Endodermal cell (in vitro differentiated cells): ENCODE measurements around the gene DNAJB13. TPM values are rescaled to one million over a fixed set of nuclear protein-coding genes. Genes with fewer than 3 reads are reported as not detected.
A peak's percentile ranks its signal among the peaks of the same experiment; 100 is the strongest.

Experiments
- DNase-seq: peaks from one replicate; pipeline ENCODE4 v3.0.0-alpha.2; 2017
- H3K27ac ChIP-seq: 2 replicates; pipeline ENCODE4 v1.5.1; 2013; ENCODE audit warnings: mild to moderate bottlenecking, low read depth, low read length, moderate library complexity
- H3K27me3 ChIP-seq: 2 replicates; pipeline ENCODE4 v1.6.1; 2013; ENCODE audit warnings: mild to moderate bottlenecking, low read length, moderate library complexity; ENCODE audit not compliant: insufficient read depth, control insufficient read depth, poor library complexity, severe bottlenecking
- H3K36me3 ChIP-seq: 2 replicates; pipeline ENCODE4 v1.7.0; 2013; ENCODE audit warnings: mild to moderate bottlenecking, low read length, moderate library complexity; ENCODE audit not compliant: control insufficient read depth, insufficient read depth
- H3K4me1 ChIP-seq: one replicate; pipeline ENCODE4 v1.7.0; 2013; ENCODE audit warnings: low read length; ENCODE audit not compliant: control insufficient read depth, insufficient read depth
- H3K4me3 ChIP-seq: 2 replicates; pipeline ENCODE4 v1.5.1; 2013; ENCODE audit warnings: mild to moderate bottlenecking, low read length, moderate library complexity
- H3K9ac ChIP-seq: 2 replicates; pipeline ENCODE4 v1.6.1; 2013; ENCODE audit warnings: mild to moderate bottlenecking, low read length, moderate library complexity; ENCODE audit not compliant: poor library complexity, severe bottlenecking; ENCODE audit errors: extremely low read depth
- H3K9me3 ChIP-seq: 2 replicates; pipeline ENCODE4 v1.6.1; 2013; ENCODE audit warnings: mild to moderate bottlenecking, low read length, moderate library complexity; ENCODE audit not compliant: control insufficient read depth
- H3K27ac Mint-ChIP-seq: 2 replicates; pipeline ENCODE4 v1.8.0; 2020; ENCODE audit warnings: mixed read lengths
- H3K27me3 Mint-ChIP-seq: 2 replicates; pipeline ENCODE4 v1.8.0; 2021; ENCODE audit warnings: mild to moderate bottlenecking, mixed read lengths; ENCODE audit not compliant: insufficient read depth
- H3K36me3 Mint-ChIP-seq: 2 replicates; pipeline ENCODE4 v1.8.0; 2020; ENCODE audit warnings: low read depth, mixed read lengths
- H3K4me1 Mint-ChIP-seq: 2 replicates; pipeline ENCODE4 v1.8.0; 2020; ENCODE audit warnings: mixed read lengths
- H3K4me3 Mint-ChIP-seq: 2 replicates; pipeline ENCODE4 v1.8.0; 2020; ENCODE audit warnings: mild to moderate bottlenecking, moderate library complexity, mixed read lengths
- H3K9me3 Mint-ChIP-seq: 2 replicates; pipeline ENCODE4 v1.8.0; 2020; ENCODE audit warnings: mild to moderate bottlenecking, mixed read lengths
- WGBS, 2 experiments: methylation state at CpG; one replicate each; pipeline versions ENCODE4 v1.1.5 to v1.1.7; 2013; ENCODE audit warnings: missing lambda C conversion rate in 2 of 2, mixed read lengths in 1 of 2; ENCODE audit not compliant: insufficient coverage in 1 of 2, insufficient read length in 1 of 2; 5-methylcytosine and 5-hydroxymethylcytosine counted together
- total RNA-seq, 2 donors: library from RNA; stranded (reverse); fragmentation: NEBNext Ultra II Directional in 1 of 2; extraction: Animal tissue kit (Norgen Biotek cat#: 25700) in 1 of 2; gene quantifications; 2 replicates in 1 of 2; 3 replicates in 1 of 2; pipeline ENCODE4 v1.2.1, GENCODE V29; 2021
- TF ChIP-seq, protein P1 (sequence below): fragments of 200-600 bp; sonication (generic); conservative IDR thresholded peaks from 2 replicates; pipeline ENCODE4 v1.5.0; 2021; ENCODE audit warnings: antibody characterized with exemption, mild to moderate bottlenecking

The DNAJB13 gene
- total RNA-seq, 2 donors from 2014 or later = 0.44 to 1.2 TPM

DNA sequence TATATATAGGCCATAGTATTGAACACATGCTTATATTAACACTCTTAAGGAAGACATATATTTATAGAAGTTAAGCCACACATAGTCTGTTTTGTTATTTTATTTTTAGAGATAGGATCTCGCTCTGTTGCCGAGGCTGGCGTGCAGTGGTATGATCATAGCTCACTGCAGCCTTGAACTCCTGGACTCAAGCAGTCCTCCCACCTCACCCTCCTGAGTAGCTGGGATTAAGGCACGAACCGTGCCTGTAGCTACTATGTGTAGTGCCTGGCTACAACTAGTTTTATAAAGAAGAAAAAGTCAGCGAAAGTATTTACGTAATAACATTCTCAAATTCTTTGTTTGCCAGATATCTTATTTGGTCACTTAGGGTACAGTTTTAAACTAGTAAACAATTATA is 37.4 kb downstream of the DNAJB13 start:
- no peaks in the 10 kb centered on the region for H3K36me3 ChIP-seq
- no peak for DNase-seq
- no peaks in the 10 kb centered on the region for H3K27me3 ChIP-seq
- no peaks in the 10 kb centered on the region for H3K4me1 ChIP-seq
- Mint-ChIP-seq H3K9me3 (no peaks in the 10 kb centered on the region), H3K4me1 (peaks cover 4% of the 10 kb centered on the region), H3K27me3 (peaks cover 5% of the 10 kb centered on the region), H3K27ac (no peak overlapping the region), H3K4me3 (no peak overlapping the region), H3K36me3 (no peaks in the 10 kb centered on the region)
- no peak overlapping the region for H3K9ac ChIP-seq
- H3K4me3 ChIP-seq = no peak overlapping the region
- H3K9me3 ChIP-seq = no peaks in the 10 kb centered on the region
- 91 to 100% methylated on average over 1 to 7 of the region's 7 CpGs for WGBS, 2 experiments
- TF ChIP-seq, protein P1, sequence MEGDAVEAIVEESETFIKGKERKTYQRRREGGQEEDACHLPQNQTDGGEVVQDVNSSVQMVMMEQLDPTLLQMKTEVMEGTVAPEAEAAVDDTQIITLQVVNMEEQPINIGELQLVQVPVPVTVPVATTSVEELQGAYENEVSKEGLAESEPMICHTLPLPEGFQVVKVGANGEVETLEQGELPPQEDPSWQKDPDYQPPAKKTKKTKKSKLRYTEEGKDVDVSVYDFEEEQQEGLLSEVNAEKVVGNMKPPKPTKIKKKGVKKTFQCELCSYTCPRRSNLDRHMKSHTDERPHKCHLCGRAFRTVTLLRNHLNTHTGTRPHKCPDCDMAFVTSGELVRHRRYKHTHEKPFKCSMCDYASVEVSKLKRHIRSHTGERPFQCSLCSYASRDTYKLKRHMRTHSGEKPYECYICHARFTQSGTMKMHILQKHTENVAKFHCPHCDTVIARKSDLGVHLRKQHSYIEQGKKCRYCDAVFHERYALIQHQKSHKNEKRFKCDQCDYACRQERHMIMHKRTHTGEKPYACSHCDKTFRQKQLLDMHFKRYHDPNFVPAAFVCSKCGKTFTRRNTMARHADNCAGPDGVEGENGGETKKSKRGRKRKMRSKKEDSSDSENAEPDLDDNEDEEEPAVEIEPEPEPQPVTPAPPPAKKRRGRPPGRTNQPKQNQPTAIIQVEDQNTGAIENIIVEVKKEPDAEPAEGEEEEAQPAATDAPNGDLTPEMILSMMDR = no peak
- H3K27ac ChIP-seq = no peak overlapping the region

GRCh38 chr11:73989156-73989555 is 38.3 kb downstream of the DNAJB13 start:
- TF ChIP-seq, protein P1 = peak; percentile 31
- Mint-ChIP-seq H3K9me3 (no peaks in the 10 kb centered on the region), H3K27me3 (peaks cover 2% of the 10 kb centered on the region), H3K4me3 (no peak overlapping the region), H3K4me1 (no peaks in the 10 kb centered on the region), H3K27ac (no peak overlapping the region), H3K36me3 (no peaks in the 10 kb centered on the region)
- no peak for DNase-seq
- no peaks in the 10 kb centered on the region for H3K27me3 ChIP-seq
- no peaks in the 10 kb centered on the region for H3K4me1 ChIP-seq
- WGBS, 2 experiments = 86 to 90% methylated on average over 3 to 4 of the region's 6 CpGs
- no peaks in the 10 kb centered on the region for H3K9me3 ChIP-seq
- no peak overlapping the region for H3K27ac ChIP-seq
- H3K36me3 ChIP-seq = no peaks in the 10 kb centered on the region
- H3K9ac ChIP-seq = no peak overlapping the region
- no peak overlapping the region for H3K4me3 ChIP-seq

- 57 to 93% methylated on average over 1 to 2 of the region's 2 CpGs for WGBS, 2 experiments
- H3K4me1 ChIP-seq = no peaks in the 10 kb centered on the region
- Mint-ChIP-seq H3K4me1 (no peaks in the 10 kb centered on the region), H3K36me3 (no peaks in the 10 kb centered on the region), H3K9me3 (no peaks in the 10 kb centered on the region), H3K27me3 (no peaks in the 10 kb centered on the region), H3K27ac (no peak overlapping the region), H3K4me3 (no peak overlapping the region)
- DNase-seq = no peak
- H3K36me3 ChIP-seq = no peaks in the 10 kb centered on the region
- TF ChIP-seq, protein P1 = no peak
- no peaks in the 10 kb centered on the region for H3K27me3 ChIP-seq
- no peak overlapping the region for H3K9ac ChIP-seq
- H3K4me3 ChIP-seq = no peak overlapping the region
- no peak overlapping the region for H3K27ac ChIP-seq
- no peaks in the 10 kb centered on the region for H3K9me3 ChIP-seq
Observed at GRCh38 chr11:73990730-73991129, 39.9 kb downstream of the DNAJB13 start.
